Memory B cell (primary cell): Measurements from ENCODE around the gene ZNF445.
"Not testable (repeated sequence)": the region's sequence is repeated elsewhere in the genome, so short reads cannot be mapped to it uniquely, and the experiment has no call there.

Experiments
- ATAC-seq: fragments of 150-1000 bp; cut with Tn5 transposase; 2 replicates; pipeline ENCODE4 v1.10.0; 2021; ENCODE audit warnings: low read depth, mild to moderate bottlenecking, moderate library complexity
- DNase-seq, 2 donors: peaks; one replicate each; pipeline ENCODE4 v3.0.0; 2022; ENCODE audit warnings: low spot score in 2 of 2
- H3K27ac Mint-ChIP-seq: one replicate; pipeline ENCODE4 v1.8.0; 2022; ENCODE audit warnings: mild to moderate bottlenecking, moderate library complexity, mixed read lengths
- H3K27me3 Mint-ChIP-seq: one replicate; pipeline ENCODE4 v1.8.0; 2022; ENCODE audit warnings: mixed read lengths
- H3K36me3 Mint-ChIP-seq: one replicate; pipeline ENCODE4 v1.8.0; 2022; ENCODE audit warnings: mild to moderate bottlenecking, mixed read lengths
- H3K4me1 Mint-ChIP-seq: one replicate; pipeline ENCODE4 v1.8.0; 2022; ENCODE audit warnings: mixed read lengths
- H3K4me3 Mint-ChIP-seq: one replicate; pipeline ENCODE4 v1.8.0; 2022; ENCODE audit warnings: mild to moderate bottlenecking, moderate library complexity, mixed read lengths
- H3K9me3 Mint-ChIP-seq: one replicate; pipeline ENCODE4 v1.8.0; 2022; ENCODE audit warnings: mixed read lengths

ZNF445 gene

DNA sequence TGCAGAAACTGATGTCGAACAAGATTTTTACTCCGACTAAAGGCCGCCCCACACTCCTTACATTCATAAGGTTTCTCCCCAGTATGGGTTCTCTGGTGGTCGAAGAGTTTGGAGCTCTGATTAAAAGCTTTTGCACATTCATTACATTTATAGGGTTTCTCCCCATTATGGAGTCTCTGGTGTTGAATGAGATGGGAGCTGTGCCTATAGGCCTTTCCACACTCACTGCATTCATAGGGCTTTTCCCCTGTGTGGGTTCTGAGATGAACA, 22.4 kb upstream of the ZNF445 start:
- H3K27ac Mint-ChIP-seq, DNase-seq, H3K4me1 Mint-ChIP-seq, H3K27me3 Mint-ChIP-seq, ATAC-seq, H3K4me3 Mint-ChIP-seq: not testable (repeated sequence)
- peaks cover 68% of the 10 kb centered on the region for H3K36me3 Mint-ChIP-seq
- H3K9me3 Mint-ChIP-seq: peaks cover 29% of the 10 kb centered on the region

DNA sequence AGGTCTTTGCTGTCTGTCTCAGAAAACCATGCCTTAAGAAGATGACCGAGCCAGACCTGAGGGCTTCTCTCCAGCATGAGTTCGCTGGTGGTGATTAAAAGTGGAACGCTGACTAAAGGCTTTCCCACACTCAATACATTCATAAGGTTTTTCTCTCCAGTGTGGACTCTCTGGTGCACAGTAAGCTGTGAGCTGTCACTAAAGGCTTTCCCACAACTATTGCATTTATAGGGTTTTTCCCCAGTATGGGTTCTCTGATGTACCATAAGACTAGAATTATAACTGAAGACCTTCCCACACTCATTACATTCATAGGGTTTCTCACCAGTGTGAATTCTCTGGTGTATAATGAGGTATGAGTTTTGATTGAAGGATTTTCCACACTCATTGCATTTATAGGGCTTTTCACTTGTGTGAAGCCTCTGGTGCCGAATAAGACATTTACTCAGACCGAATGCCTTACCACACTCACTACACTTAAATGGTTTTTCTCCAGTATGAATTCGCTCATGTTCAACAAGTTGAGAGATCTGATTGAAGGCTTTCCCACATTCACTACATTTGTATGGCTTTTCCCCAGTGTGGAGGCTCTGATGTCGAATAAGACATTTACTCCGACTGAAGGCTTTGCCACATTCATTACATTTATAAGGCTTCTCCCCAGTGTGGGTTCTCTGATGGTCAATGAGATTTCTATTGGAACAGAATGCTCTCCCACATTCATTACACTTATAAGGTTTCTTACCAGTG, 21.9 kb upstream of the ZNF445 start:
- no peak for DNase-seq
- H3K36me3 Mint-ChIP-seq: peaks cover 69% of the 10 kb centered on the region
- no peak for ATAC-seq
- H3K9me3 Mint-ChIP-seq: peaks cover 29% of the 10 kb centered on the region
- no peak overlapping the region for H3K4me3 Mint-ChIP-seq
- no peak overlapping the region for H3K27ac Mint-ChIP-seq
- peaks cover 10% of the 10 kb centered on the region for H3K4me1 Mint-ChIP-seq
- no peaks in the 10 kb centered on the region for H3K27me3 Mint-ChIP-seq

DNA sequence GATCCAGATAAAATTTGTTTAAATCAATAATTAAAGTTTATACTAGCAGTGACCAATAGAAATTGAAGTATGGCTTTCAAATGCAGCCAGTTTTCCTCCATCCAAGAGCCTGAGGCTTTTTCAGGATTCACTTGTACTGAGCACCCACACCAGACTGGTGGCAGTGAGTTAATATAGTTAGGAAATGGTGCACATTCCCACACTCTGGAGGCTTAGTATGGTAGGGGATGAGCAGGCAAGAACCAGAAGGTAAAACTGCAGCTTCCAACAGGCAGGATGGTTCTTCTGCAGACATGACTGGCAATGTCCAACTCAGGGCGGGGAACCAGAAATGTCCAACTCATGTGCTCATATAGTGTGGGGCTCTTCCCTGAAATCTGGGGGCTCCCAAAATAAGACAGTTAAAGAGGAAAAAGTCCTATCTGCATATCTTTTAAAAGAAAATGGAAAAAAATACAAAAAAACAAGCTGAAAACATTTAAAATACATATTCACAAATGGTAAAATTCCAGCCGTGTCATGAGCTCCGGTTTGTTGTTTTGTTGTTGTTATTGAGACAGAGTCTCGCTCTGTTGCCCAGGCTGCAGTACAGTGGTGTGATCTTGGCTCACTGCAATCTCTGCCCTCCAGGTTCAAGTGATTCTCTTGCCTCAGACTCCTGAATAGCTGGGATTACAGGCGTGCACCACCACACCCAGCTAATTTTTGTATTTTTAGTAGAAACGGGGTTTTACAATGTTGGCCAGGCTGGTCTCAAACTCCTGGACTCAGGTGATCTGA, 18.4 kb upstream of the ZNF445 start:
- ATAC-seq (no peak), DNase-seq (no peak)
- Mint-ChIP-seq H3K27me3 (no peaks in the 10 kb centered on the region), H3K27ac (no peak overlapping the region), H3K9me3 (peaks cover 17% of the 10 kb centered on the region), H3K4me1 (peaks cover under 1% of the 10 kb centered on the region), H3K36me3 (peaks cover 56% of the 10 kb centered on the region), H3K4me3 (no peak overlapping the region)

DNA sequence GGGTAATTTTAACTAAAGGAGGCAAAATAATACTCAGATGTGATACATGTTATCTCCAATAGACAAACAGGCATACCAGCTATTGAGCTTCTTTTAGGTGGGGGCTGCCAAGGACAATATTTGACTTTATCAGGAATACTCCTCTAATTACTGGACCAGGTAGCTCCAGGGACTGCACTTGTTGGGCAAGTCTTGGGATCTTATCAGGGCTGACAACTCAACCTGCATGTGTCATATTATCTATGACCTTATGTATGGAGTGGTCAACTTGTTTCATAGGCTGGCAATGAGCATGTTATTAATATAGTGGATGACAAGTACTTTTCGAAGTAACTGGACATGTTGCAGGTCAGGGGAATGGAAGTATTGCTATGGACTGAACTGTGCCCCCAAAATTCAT, 15.0 kb upstream of the ZNF445 start:
- Mint-ChIP-seq H3K27me3 (no peaks in the 10 kb centered on the region), H3K36me3 (peaks cover 30% of the 10 kb centered on the region), H3K4me1 (no peaks in the 10 kb centered on the region), H3K9me3 (peaks cover 5% of the 10 kb centered on the region), H3K4me3 (no peak overlapping the region), H3K27ac (no peak overlapping the region)
- no peak for ATAC-seq
- no peak for DNase-seq

DNA sequence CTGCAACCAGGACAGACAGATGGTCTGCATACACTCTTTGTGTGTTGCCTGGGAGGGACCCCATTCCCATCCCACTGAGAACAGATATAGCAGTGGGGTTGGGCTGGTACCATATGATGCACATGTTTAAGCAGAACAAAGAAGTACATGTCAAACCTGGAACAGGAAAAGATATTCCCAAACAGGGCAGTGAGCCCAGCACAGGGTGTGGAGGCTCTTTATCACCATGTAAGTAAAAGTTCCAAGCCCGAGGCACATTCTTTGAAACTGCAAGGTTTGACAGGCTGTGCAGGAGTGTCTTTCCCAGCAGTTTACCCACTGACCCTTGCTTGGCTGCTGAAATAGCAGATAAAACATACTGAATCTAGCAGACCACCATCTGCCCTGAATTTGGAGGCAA, 5.3 kb upstream of the ZNF445 start:
- ATAC-seq: no peak

DNA sequence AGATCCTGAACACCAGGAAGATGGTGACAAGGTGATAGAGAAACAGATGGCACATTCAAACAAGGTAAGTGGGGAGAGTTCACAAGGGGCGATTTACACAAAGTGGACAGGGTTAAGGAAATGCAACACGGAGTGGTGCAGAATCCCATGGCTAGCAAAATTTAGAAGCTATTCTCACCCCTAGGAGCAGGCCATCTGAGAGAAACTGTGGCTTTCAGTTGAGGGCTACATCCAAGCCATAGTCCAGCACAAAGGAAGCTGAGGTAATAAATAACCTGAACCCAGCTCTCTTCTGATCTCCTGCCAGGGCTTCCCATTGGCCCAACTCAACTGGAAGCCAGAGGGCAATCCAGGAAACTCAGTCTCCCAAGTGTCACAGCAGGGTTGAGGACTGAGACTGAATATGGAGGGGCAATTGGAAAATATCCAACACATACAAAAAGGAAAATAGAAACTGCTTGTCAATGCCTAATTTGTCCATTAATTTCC, 1.2 kb upstream of the ZNF445 start:
- peaks cover 2% of the 10 kb centered on the region for H3K36me3 Mint-ChIP-seq
- H3K9me3 Mint-ChIP-seq: no peaks in the 10 kb centered on the region
- H3K27ac Mint-ChIP-seq: no peak overlapping the region
- DNase-seq (no peak), ATAC-seq (no peak)
- no peaks in the 10 kb centered on the region for H3K27me3 Mint-ChIP-seq
- H3K4me3 Mint-ChIP-seq: peak overlapping the region; percentile 96
- H3K4me1 Mint-ChIP-seq: peaks cover 12% of the 10 kb centered on the region

More for the DNA sequence above, 5.3 kb upstream of the ZNF445 start:
- H3K27ac Mint-ChIP-seq: no peak overlapping the region
- H3K27me3 Mint-ChIP-seq: no peaks in the 10 kb centered on the region
- peaks cover under 1% of the 10 kb centered on the region for H3K4me1 Mint-ChIP-seq
- H3K36me3 Mint-ChIP-seq: no peaks in the 10 kb centered on the region
- H3K9me3 Mint-ChIP-seq: peaks cover 2% of the 10 kb centered on the region
- no peak for DNase-seq
- no peak overlapping the region for H3K4me3 Mint-ChIP-seq

DNA sequence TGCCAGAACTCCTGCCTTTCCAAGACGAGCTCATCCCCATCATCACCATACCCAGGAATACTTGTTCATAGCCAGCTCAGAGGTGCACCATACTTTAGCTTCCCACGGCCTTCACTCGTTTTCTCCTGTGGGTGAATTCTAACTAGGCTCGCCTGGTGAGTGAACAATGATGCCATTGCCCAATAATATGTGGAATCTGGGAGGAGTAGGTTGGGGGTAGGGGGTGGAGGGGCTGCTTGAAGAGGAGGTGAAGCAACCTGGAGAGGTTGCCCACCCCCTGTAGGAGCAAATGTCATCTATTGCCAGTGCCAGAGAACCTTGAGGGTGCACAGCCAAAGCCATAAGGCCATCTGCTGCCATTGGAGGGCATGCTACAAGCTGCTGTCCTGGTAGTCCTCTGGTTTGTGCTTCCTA, 592 bp upstream of the ZNF445 start:
- H3K4me1 Mint-ChIP-seq: peaks cover 15% of the 10 kb centered on the region
- ATAC-seq (no peak), DNase-seq (no peak)
- H3K4me3 Mint-ChIP-seq: peak overlapping the region; percentile 96
- H3K36me3 Mint-ChIP-seq: peaks cover 2% of the 10 kb centered on the region
- no peaks in the 10 kb centered on the region for H3K27me3 Mint-ChIP-seq
- H3K27ac Mint-ChIP-seq: peak overlapping the region; percentile 11
- H3K9me3 Mint-ChIP-seq: no peaks in the 10 kb centered on the region

DNA sequence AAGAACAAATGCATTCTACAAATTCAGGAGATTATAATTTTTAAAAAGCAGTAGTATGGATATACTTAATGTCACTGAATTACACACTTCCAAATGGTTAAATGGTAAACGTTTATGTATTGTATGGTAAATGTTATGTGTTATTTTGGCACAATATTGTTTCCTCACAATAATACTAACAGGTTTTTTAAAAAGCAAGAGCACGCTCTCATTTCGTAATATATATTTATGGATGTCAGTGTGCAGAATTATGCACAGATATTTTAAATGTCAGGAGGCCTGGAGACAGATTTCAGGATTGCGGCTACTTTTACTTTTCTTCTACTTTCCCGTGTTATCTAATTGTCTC, 533 bp downstream of the ZNF445 start:
- H3K9me3 Mint-ChIP-seq: no peaks in the 10 kb centered on the region
- H3K4me1 Mint-ChIP-seq: peaks cover 15% of the 10 kb centered on the region
- H3K4me3 Mint-ChIP-seq: peak overlapping the region; percentile 96
- no peak overlapping the region for H3K27ac Mint-ChIP-seq
- H3K36me3 Mint-ChIP-seq: peaks cover 2% of the 10 kb centered on the region
- H3K27me3 Mint-ChIP-seq: no peaks in the 10 kb centered on the region
- no peak for ATAC-seq
- no peak for DNase-seq

DNA sequence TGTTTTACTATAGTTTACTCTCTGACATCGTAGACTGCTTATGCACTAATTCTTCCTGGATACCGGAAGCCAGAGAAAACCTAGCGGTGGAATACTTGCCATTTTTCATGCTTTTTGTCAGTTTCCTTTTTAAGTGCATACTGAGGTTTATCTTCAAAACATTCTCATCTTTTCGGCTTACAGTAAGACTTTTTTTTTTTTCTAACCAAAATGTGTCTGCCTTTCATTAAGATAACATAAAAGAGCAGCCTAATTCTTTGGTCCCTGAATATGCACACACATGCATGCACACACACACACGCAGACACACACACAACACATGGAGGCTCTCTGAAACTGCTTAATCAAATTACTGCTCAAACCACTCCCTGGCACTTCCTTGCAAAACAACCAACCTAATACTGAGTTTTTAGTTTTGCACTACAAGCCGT, 1.3 kb downstream of the ZNF445 start:
- DNase-seq: no peak
- Mint-ChIP-seq H3K27ac (no peak overlapping the region), H3K9me3 (no peaks in the 10 kb centered on the region), H3K27me3 (no peaks in the 10 kb centered on the region), H3K4me3 (peak overlapping the region; percentile 96), H3K4me1 (peaks cover 22% of the 10 kb centered on the region), H3K36me3 (peaks cover 7% of the 10 kb centered on the region)
- no peak for ATAC-seq

DNA sequence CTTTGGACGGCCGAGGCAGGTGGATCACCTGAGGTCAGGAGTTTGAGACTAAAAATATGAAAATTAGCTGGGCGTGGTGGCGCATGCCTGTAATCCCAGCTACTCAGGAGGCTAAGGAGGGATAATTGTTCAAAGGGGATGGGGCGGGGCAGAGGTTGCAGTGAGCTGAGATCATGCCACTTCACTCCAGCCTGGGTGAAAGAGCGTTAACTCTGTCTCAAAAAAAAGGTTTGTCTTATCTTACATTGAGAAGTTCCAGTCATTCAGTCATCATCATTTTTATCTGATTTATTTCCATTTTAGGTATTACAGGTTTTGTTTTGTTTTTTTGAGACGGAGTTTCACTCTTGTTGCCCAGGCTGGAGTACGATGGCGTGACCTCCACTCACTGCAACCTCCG, 2.6 kb downstream of the ZNF445 start:
- not testable (repeated sequence) for H3K27me3 Mint-ChIP-seq, H3K9me3 Mint-ChIP-seq, H3K4me3 Mint-ChIP-seq, H3K27ac Mint-ChIP-seq, ATAC-seq, DNase-seq
- H3K4me1 Mint-ChIP-seq: peaks cover 26% of the 10 kb centered on the region
- peaks cover 11% of the 10 kb centered on the region for H3K36me3 Mint-ChIP-seq

DNA sequence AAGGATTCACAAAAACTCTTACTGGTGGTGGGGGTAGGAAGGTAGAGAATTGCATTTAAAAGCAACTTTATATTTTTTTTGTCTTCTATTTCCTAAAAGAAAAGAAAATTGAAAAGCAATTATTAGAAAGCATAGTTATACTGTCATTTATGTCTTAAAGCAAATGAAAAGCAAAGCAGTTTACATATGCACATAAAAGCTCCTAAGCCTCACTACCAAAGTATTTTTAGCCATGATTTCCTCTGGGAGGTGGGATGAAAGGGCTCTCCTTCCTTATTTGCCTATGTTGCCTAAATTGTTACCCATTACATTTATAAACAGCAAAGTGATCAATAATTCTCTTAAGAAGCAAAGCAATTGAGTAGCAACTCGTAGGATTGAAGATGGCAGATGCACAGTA, 7.0 kb downstream of the ZNF445 start:
- H3K9me3 Mint-ChIP-seq: no peaks in the 10 kb centered on the region
- no peak overlapping the region for H3K27ac Mint-ChIP-seq
- ATAC-seq (no peak), DNase-seq (no peak)
- no peaks in the 10 kb centered on the region for H3K27me3 Mint-ChIP-seq
- peaks cover 16% of the 10 kb centered on the region for H3K4me1 Mint-ChIP-seq
- H3K36me3 Mint-ChIP-seq: peaks cover 15% of the 10 kb centered on the region
- H3K4me3 Mint-ChIP-seq: no peak overlapping the region

DNA sequence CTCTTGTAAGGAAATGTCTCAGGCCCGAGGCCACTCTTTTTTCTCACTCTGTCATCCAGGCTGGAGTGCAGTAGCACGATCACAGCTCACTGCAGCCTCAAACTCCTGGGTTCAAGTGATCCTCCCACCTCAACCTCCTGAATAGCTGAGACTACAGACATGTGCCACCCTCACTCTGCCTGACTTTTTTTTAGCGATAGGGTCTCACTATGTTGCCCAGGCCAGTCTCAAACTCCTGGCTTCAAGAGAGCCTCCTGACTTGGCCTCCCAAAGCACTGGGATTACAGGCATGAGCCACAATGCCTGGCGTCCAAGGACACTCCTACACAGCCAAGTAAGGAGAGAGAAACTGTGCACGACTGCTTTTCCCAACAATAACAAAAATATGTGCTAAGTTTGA, 7.6 kb downstream of the ZNF445 start:
- no peak overlapping the region for H3K4me3 Mint-ChIP-seq

DNA sequence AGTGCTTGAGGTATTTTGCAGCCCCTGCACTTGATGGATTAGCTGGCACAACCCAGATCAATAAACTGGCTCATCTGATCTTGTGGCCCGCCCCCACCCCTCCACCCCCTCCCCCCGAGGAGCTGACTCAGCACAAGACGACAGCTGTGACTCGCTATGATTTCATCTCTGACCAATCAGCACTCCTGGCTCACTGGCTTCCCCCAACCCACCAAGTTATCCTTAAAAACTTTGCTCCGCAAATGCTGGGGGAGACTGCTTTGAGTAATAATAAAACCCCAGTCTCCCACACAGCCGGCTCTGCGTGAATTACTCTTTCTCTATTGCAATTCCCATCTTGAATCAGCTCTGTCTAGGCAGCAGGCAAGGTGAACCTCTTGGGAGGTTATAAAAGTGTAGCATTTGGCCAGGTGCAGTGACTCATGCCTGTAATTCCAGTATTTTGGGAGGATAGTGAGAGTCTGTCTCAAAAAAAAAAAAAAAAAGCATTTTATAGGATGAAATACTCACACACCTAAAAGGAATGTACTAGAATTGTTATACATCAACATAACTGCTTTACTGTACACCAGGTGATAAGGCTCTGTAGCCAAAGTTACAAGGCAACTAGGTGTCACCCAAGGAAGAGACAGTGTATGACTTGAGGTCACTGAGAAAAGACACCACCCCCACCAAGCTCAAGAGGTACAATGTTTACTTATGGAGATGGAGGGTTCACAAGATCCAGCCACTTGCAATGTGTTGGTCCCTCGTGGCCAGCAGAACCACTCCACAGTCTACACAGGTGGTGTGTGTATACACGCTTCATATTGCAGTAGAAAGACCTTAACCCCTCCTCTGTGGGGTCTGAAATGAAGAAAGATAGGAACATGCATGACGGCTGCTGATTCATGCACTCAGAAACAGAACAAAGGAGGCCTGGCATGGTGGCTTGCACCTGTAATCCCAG, 8.6 kb downstream of the ZNF445 start:
- no peak for ATAC-seq
- peaks cover 15% of the 10 kb centered on the region for H3K4me1 Mint-ChIP-seq
- peaks cover 19% of the 10 kb centered on the region for H3K36me3 Mint-ChIP-seq
- H3K27ac Mint-ChIP-seq: no peak overlapping the region
- no peaks in the 10 kb centered on the region for H3K27me3 Mint-ChIP-seq
- no peak for DNase-seq
- H3K9me3 Mint-ChIP-seq: no peaks in the 10 kb centered on the region
- no peak overlapping the region for H3K4me3 Mint-ChIP-seq

More for the DNA sequence above, 7.6 kb downstream of the ZNF445 start:
- Mint-ChIP-seq H3K4me1 (peaks cover 16% of the 10 kb centered on the region), H3K27ac (no peak overlapping the region), H3K27me3 (no peaks in the 10 kb centered on the region), H3K9me3 (no peaks in the 10 kb centered on the region), H3K36me3 (peaks cover 20% of the 10 kb centered on the region)
- ATAC-seq (no peak), DNase-seq (no peak)

DNA sequence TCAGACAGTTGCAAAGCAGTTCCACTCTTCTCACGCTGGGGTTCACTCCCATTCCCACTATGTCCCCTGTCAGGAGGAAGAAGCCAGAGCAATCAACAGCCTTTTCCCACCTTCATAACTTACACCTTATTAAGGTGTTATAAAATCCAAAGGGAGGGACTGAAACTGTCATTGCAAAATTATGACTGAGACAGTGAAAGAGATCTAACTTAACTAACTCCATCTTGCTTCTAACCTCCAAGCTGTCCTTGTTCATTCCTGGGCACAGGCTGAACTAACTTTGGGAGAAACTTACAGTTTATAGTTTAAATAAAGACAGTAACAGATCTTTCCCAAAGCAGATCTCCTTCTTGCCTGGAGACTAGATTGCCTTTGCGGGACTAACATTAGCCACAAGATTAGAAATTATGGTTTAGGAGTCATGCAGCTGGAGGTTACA, 9.4 kb downstream of the ZNF445 start:
- H3K27ac Mint-ChIP-seq, ATAC-seq, H3K27me3 Mint-ChIP-seq, DNase-seq, H3K9me3 Mint-ChIP-seq, H3K4me3 Mint-ChIP-seq: not testable (repeated sequence)
- peaks cover 21% of the 10 kb centered on the region for H3K36me3 Mint-ChIP-seq
- peaks cover 11% of the 10 kb centered on the region for H3K4me1 Mint-ChIP-seq
